Inflammatory macrophage treated with lipopolysaccharide for 4 hours (primary cell): ENCODE measurements around the gene ENDOU.

Experiments used
- DNase-seq: peaks from one replicate; pipeline ENCODE4 v3.0.0-alpha.2; 2020

Gene ENDOU

DNA sequence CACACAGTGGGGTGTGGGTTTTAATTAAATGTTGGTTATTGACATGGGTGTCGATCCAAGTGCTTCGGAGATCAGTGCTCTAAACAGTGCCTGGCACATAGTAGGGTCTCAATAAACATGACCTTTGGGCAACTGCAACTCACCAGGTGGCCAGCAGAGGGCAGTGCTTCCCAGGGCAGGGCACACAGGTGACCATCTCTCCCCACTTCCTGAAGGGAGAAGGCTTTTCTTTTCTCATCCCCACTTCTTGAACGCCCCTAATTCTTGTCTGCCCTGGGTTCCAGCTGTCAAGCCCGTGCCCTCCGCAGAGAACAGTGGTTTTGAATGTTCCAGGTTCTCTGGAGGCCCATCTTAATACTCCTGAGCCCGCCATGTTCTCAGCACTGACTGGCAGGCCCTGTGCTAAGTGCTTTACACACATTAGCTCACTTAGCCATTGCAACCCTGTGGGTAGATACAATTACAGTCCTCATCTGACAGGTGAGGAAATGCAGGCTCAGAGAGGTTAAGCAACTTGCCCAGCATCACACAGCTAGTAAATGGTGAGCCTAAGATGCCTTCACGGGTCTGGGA, 17.0 kb upstream of the ENDOU start:
- peak; percentile 40 for DNase-seq

DNA sequence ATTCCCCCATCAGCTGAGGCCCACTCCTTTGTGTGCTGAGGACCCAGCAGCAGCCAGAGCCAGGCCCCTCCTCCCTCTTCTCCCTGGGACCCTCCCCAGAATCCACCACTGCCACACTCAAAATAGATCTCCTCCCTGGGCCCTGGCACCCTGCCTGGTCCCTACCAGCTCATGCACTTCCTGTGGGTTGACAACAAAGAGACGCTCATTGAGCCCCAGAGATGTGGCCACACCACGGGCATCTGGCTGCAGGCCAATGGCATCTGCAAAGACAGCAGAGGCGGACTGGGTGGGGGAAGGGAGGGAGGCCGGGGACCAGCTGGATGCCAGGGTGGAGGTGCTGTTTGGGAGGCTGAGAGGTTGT, 16.0 kb upstream of the ENDOU start:
- DNase-seq, result peak; percentile 51

DNA sequence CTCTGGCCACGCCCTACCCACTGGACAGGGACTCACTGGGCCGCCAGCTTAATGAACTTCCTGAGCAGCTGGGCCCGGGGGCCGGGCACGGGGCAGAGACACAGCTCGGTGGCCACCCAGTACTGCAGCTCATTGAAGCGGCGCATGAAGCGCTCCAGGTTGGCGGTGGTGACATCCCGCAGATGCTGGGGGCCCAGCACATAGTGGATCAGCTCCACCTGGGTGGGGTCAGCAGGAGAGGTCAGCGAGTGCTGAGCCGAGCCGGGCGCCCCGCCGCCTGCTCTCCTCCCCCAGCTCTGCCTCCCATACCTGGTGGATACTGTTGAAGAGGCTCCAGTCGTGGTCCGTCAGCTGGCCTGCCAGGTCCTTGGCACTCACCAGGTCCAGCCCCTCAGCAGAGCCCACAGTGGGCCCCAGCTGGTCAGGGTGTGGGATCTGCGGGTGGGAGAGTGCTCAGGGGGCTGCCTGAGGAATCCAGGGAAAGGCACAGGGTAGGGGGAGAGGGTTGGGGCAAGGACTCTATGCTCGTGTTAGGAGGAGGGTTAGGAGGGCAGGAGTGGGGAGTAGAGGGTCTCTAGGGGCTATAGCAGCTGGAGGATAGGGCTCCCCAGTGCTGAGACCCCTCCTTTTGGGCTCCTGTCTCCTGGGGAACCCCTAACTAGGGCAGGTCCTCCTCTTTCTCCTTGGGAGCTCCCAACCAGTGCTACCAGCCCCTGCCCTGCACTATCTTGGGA, 15.5 kb upstream of the ENDOU start:
- DNase-seq, result no peak

DNA sequence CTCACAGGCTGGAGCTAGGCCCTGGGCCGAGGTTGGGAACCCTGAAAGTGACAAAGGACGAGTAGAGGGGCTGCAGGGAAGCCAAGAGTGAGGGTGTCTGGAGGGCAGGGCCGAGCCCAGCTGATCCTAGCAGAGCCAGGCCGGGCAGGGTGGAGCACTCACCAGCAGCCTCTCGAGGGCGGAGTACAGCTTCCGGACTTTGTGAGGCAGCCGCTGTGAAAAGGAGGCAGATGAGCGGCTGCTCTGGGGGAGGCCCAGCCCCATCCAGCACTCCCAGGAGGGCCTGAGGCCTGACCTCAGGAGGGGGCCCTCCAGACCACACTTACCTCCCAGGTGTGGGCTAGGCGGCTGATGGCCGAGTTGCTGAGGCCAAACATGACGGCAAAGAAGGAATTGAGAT, 14.7 kb upstream of the ENDOU start:
- no peak for DNase-seq

DNA sequence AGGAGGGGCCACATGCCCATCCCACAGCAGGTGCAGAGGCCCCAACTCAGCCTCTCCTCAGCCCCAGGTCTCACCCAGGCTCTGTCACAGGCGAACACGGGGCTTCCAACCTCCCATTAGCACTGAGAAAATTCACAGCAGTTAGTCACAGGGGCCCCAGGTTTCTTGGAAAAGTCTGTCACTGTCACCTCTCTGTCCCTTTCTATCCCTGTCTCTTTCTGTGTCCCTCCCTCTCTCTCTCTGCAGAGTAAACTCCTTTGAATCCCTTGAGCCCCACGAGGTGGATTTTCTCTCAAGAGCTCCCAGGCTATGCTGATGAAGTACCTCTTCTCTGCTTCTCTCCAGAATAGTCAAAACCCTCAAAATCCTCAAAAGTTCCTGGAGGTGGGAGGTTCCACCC, 14.0 kb upstream of the ENDOU start:
- DNase-seq, result no peak

DNA sequence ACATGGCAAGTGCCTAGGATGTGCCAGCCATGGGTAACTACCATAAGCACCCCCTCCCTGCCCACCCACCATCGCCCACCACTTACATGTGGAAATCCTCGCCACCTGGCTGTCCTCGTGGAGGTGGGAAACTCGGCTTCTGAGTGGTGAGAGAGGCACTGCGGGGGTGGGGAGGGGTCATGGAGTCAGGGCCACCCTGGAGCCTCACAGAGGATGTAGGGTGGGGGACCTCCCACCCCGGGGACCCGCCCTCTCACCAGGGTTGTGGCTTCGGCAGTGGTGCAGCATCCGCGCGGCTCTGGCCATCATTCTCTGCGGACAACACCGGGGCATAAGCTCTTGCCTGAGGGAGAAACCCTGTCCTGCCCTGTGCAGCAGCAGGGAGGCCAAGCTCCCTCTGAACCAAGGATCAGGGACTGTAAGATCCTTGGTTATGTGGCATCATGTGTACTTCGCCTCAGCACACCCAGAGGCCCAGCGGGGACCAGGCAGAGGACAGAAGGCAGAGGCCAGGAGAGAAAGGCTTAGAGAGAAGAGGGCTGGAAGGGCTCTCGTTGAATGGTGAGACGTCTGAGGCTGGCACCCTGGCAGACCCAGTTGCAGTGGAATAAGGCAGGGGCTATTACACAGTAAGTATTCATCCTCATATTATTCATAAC, 12.8 kb upstream of the ENDOU start:
- no peak for DNase-seq

DNA sequence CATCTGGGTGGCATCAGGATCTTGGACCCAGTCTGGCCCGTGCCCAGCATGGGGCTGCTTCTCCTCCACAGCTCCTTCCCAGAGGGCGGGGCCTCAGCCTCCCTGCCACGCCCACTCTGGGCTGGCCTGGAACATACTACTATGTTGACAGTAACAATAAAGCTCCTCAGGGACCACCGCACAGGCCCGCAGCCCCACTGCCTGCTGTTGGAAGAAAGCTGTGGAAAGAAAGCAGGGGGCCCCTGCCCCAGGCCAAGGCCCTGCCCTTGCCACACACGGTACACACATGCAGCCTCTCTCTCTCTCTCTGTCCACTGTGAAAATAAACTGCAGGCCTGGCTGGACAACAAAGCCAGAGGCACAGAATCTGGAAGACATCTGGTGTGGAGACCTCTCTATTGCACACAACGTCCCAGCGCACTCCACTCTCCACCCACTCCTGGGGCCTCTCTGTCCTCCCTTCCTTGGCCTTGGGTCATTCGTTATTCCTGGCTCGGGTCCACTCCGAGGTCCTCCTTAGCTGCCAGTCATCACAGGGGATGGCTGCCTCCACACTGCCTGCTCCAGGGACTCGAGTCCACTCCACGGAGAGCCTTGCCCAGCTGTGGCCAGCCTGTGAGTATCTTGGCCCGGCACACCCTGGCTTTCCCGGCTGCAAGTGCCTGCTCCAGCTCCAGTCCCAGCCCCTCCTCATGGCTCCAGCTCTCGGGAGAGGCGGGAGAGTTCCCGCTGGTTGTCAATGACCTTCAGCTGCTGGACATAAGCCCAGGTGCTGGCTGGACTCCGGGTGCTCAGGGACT, 11.8 kb upstream of the ENDOU start:
- no peak for DNase-seq

DNA sequence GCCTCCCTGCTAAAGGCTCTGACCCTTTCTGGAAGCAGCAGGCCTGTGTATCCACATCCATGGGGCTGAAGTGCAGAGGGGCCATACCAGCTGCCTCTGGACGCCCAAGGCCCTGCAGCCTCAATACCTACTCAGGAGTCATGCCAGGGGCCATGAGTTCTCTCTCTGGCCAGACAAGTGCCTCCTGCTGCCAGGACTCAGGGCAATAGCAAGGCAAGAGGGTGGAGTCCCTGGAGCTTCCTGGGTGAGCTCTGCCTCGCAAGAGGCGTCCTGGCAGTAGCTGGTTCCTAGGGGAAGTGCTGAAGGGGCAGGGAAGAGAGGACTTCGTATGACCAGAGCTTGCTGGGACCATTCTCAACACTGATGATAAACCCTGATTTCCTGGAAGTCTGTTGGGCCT, 10.9 kb upstream of the ENDOU start:
- peak; percentile 6 for DNase-seq

DNA sequence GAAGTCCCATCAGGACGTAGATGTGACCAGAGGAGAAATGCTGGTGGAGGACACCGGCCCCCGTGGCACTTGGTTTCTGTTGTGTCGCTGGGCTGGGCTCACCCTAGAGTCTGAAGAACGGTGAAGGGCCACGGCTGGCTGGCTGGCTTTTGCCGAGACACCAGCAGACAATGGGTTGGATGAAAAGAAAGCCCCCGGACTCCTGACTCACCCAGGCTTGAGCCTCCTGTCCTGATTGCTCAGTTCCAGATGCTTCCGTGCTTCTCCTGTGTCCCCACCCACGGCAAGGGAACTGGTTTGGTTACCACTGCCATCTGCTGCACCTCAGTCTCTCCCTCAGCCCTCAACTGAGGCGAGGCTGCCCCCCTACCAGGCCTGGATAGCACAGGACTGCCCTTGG, 10.4 kb upstream of the ENDOU start:
- no peak for DNase-seq

DNA sequence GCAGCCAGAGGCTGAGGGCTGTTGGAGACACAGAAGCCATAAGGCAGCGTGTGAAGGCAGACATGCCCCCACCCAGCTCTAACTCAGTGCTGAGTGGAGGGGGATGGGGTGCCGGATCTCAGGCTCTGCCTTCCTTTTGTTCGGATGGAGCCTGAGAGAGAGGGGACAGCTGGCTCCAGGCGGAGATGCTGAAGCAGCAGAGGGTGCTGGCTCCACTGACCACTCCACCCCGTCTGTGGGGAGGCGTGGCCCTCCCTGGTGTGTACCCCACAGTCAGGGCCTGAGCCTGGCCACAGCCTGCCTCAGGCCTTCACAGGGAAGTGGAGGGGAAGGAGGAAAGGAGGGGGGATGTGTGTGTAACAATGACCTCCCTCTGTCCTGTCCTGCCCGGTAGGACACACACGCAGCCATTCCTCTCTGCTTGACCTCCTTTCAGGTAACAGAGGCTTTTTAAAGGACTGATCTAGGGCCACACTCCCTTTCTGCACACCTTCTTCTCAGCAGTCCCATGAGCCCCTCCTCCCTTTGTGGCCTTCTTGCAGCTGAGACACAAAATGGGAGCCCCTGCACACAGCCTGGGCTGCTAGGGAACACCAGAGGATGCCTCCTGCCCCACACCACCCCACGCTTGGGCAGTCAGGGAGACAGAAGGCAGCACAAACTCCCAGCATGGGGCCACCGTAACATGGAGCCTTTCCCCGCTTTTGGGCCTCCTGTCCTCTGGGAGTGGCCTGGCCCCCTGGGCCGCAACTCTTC, 9.6 kb upstream of the ENDOU start:
- no peak for DNase-seq

DNA sequence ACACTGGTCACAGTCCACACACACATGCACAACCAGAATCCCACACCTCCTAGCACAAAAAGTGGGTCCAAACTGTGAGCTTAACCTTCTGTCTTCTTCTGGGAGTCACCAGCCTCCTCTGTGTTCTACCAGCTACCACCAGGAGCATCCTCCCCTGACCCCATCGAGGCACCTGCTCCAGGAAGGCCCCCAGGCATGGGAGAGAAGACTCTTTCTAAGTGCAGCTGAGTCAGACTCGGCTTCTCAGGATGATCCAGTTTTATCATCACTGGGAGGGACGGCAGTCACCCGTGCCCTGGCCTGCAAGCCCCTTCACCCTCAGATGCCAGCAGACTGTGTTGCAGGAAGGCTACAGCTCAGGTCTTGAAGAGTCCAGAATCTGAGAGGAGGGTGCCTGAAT, 7.9 kb upstream of the ENDOU start:
- no peak for DNase-seq

DNA sequence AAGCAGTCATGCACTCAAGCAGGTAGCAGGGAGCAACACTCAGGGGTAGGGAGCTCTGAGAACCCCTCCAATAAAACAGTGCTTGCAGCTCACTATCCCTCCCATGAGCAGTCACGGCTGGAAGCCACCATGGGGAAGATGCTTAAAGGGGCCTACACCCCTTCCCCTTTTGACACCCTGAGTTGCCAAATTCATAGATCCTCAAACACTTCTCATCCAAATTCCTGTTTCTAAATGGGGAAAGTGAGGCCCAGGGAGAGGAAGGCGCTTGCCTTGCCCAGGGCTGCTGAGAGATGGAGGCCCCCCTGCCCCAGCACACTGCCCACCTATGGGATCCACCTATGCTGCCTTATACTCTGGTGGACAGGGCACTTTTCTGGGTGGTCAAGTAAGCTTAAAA, 7.2 kb upstream of the ENDOU start:
- no peak for DNase-seq

DNA sequence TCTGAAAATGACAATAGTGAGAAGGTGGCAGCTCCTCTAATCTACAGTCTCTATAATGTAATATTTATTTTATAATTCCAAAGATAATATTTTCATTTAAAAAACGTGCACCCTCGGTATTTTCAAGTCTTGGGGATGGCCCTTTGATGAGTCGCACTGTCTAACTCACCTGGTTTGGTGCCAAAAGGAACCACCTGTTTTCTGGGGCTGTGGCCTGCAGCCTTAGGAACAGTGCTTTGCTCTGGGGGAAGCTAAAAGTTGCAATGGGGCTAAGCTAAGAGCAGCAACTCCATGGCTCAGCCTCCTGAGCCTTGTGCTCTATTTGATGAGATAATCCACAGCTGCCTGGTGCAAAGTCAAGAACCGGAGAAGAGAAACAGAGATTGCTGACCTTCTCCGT, 6.4 kb upstream of the ENDOU start:
- DNase-seq, result no peak

DNA sequence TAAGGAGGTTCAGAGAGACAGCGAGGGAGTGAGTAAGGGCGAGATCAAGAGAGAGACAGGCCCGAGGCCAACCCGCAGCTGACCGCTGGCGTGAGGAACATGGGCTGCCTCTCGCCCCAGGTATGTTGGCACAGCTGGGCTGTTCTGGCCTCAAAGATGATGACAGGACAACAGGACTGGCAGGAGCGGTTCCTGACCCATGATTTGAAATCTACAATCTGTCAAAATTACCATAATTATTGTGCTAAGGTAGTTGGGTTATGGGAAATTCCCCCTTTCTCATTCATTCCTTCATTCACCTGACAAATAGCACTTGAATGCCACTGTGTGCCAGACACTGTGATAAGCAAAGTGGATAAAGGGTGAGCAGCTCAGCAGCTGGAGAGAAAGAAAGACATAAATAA, 5.1 kb upstream of the ENDOU start:
- no peak for DNase-seq

DNA sequence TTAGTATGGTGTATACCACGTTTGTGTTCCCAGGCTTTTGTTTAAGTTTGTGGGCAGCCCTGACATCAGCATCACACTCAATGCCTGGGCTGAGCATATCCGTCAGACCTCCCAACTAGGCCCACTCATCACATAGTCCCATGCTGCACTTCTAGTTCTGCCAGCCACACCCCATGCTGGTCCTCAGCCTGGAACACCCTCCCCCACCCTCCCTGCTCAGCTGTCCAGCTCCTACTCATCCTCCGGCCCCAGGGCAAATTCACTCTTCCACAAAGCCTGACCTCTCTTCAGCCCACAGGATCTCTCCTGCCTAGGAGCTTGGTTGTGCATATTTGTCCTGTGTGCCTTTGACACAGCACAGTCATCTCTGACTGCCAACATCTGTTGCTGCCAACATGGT, 3.9 kb upstream of the ENDOU start:
- DNase-seq, result no peak

DNA sequence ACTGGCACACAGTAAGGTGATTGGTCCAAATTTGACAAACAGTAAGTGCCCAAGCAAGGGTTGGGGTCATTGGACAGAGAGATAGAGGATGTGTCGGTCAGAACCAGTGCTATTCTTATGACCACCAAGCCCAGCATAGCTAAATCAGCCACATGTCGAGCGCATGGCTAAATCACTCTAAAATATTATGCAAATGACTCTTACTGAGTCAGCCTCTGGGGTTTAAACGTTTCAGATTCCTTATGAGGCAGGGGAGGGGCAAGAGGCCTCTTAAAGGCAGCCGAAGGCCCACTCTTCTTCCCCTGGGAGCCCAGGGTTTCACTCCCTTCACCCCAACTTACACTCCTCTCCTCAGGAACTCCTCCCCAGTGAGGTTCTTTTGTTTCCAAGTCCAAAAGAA, 603 bp upstream of the ENDOU start:
- no peak for DNase-seq

DNA sequence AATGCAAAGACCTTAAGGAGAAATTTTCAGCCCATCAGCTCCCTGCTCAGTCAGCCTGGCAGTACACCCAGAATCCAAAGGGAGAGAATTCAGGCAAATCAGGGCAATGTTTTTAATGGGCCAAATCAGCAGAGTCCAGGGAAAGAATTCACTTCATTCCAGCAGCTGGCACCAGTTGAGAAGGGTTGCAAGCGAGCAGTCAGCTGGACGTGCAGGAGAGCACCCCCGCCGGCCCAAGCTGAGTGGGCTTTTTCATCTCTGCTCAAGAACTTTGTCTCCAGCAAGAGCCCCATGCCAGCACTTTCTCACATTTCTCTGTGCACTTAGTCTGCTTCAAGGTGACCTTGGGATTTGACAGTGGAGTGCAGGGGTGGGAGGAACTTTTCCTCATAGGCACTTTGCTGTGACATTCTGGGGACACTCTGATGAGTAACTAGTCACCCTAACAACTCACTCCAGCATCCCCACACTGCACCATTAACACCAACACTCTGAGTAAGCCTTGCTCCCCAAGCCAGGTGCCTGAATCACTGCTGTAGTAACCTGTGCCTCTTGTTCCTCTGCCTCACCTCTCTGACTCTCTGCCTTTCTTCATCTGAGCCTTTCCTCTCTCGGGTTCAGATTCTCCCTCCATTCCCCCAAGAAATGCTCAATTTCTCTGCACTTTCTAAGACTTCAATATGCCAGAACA, 2.2 kb downstream of the ENDOU start:
- DNase-seq, result no peak

DNA sequence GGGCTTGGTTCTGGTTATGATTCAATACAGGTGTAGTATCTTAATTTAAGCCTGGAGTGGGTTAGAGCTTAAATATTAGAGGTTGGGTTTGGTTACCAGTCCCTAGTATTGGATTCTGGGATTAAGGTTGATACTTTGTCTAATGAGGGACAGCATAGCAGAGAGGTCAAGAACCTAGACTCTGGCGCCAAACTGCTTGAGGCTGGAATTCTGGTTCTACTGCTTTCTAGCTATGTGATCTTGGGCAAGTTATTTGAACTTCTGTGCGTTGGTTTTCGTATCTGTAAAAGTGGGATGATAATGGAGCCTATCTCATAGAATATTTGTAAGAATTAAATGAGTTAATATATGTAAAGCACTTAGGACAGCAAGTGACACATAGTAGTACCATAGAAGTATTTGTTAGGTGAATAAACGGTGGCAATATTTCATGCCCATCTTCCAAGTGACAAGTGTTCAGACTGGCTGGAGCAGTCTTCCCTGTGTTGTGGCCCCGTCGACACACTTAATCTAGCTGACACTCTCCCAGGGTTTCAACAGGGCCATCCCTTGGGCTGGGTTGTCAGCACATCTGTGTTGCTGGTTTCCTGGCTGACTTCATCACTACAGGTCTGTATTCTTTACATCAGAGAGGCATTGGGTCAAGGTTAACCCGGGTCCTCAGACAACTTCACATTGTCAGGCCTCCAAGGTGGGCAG, 3.0 kb downstream of the ENDOU start:
- no peak for DNase-seq

DNA sequence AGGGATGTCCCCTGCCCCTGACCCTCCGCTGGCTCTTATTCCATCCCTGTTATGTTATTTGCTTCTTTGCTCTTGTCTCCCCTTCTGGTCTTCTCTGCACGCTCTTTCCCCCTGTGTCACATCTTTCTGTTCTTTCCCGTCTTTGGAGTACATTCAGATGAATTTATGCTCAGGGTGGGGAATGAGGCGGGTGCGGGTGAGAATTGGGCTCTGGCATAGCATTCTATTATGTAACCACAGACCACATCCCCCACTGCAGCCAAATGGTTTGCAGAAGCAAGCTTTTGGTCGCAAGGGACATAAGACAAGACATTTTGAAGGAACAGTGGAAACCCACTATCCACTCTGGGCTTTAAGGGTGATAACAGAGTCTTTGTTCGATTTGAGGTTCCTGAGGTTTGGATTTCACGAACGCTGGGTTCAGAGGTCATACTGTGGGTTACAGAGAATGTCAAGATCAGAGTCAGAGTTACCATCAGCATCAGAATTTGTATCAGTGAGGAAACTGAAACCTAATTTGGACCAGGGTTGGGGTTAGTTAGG, 3.8 kb downstream of the ENDOU start:
- no peak for DNase-seq

DNA sequence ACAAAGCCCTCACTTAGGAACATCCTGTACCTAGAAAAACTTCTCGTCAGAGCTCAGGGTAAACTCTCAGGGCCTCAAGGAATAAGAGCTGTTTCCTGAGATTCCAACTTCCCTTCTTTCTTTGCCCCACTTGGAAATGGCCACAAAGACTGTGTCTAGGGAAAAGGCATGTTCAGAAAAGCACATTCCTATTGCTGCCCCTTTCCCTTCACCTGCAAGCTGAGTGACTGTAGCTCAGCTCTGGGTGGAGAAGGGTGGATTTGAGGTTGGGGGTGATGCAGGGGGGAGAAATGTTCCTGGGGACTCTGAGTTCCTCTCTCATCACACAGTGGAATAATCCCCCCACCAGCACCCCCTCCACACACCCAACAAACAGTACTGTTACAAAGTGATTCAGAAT, 6.8 kb downstream of the ENDOU start:
- no peak for DNase-seq

DNA sequence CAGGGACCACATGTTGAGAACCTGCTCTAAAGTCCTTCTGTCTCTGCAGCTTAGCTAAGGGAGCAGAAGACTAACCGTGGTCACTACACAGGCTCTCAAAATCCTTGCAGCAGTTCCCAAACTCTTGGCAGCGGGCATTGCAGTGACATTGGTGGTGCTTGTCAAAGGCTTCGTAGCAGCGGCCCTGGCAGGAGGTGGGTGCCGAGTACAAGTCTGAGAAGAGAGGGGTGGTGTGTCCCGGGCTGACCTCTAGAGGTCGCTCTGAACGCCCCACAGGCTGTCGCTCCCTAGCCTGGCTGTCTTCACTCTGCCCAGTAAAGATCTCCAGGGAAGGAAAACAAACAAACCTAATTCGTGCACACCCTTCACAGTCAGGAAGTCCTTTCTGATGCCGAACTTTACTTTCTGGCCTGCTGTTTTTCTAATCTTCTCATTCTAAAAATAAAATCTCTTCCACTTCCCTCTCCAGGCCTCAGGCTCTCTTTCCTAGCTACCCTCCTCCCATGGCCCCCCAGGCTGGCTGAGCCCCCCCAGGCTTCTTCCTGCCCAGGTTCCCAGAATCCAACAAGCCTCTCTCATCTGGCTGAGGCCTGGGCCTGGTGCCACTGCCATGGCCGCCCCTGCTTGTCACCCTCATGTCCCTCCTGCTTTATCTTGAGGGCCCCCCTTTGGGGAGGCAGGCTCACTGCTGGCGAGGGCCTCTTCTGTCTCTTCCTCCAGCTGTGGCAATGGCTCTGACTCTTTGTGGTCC, 7.7 kb downstream of the ENDOU start:
- DNase-seq, result peak; percentile 57
